SH-SY5Y (cell line): Measurements from ENCODE around the gene GSG1L.

Experiments used
- GATA2 ChIP-seq: IDR thresholded peaks from 2 replicates; pipeline ENCODE4 v1.6.1; 2011; ENCODE audit warnings: mild to moderate bottlenecking, low read depth, low read length
- GATA3 ChIP-seq: IDR thresholded peaks from 2 replicates; pipeline ENCODE4 v1.6.1; 2011; ENCODE audit warnings: low read depth, mild to moderate bottlenecking, low read length, moderate library complexity

GRCh38 chr16:27920391-27920891, 143.1 kb downstream of the GSG1L start:
- TF ChIP-seq GATA3 (no peak), GATA2 (peak; percentile 74)
